Neuronal stem cell (in vitro differentiated cells): ENCODE results near the gene C10orf120.

ENCODE experiments used
- DNase-seq: peaks from one replicate; pipeline ENCODE4 v3.0.0-alpha.2; 2013; ENCODE audit warnings: low spot score
- H2AFZ ChIP-seq: one replicate; pipeline ENCODE4 v1.6.1; 2013; ENCODE audit warnings: mild to moderate bottlenecking, low read length, inconsistent platforms
- H2AK5ac ChIP-seq: 2 replicates; pipeline ENCODE4 v1.6.1; 2013; ENCODE audit warnings: low read depth, mild to moderate bottlenecking, inconsistent platforms, low read length, moderate library complexity, mixed read lengths
- H2BK120ac ChIP-seq: 2 replicates; pipeline ENCODE4 v1.6.1; 2013; ENCODE audit warnings: low read depth, mild to moderate bottlenecking, inconsistent platforms, low read length, moderate library complexity, mixed read lengths
- H2BK12ac ChIP-seq: one replicate; pipeline ENCODE4 v1.6.1; 2013; ENCODE audit warnings: low read length, inconsistent platforms
- H2BK15ac ChIP-seq: 2 replicates; pipeline ENCODE4 v1.6.1; 2013; ENCODE audit warnings: mild to moderate bottlenecking, low read length, inconsistent platforms, mixed read lengths
- H2BK5ac ChIP-seq: one replicate; pipeline ENCODE4 v1.6.1; 2013; ENCODE audit warnings: inconsistent platforms, mild to moderate bottlenecking, low read length, moderate library complexity
- H3K14ac ChIP-seq: one replicate; pipeline ENCODE4 v1.6.1; 2013; ENCODE audit warnings: low read length, inconsistent platforms
- H3K18ac ChIP-seq: 2 replicates; pipeline ENCODE4 v1.6.1; 2013; ENCODE audit warnings: low read length, inconsistent platforms
- H3K23ac ChIP-seq: 2 replicates; pipeline ENCODE4 v1.6.1; 2013; ENCODE audit warnings: low read depth, mild to moderate bottlenecking, mixed read lengths, low read length, inconsistent platforms; ENCODE audit not compliant: poor library complexity
- H3K27ac ChIP-seq: replicated peaks from 3 replicates; pipeline ENCODE4 v1.5.1; 2013; ENCODE audit warnings: low read length, inconsistent platforms
- H3K27me3 ChIP-seq, 3 experiments: 2 replicates each; pipeline ENCODE4 v1.6.1; 2013; ENCODE audit warnings: low read length in 3 of 3, mild to moderate bottlenecking in 2 of 3, inconsistent platforms in 1 of 3, low read depth in 1 of 3, mixed read lengths in 1 of 3, moderate library complexity in 1 of 3; ENCODE audit not compliant: control insufficient read depth in 3 of 3, insufficient read depth in 3 of 3
- H3K36me3 ChIP-seq, 2 donors: replicated peaks in 1 of 2; 2 replicates each; pipeline ENCODE4 v1.6.1; 2013; ENCODE audit warnings: low read length in 2 of 2; ENCODE audit not compliant: control insufficient read depth in 2 of 2, insufficient read depth in 2 of 2
- H3K4ac ChIP-seq: 2 replicates; pipeline ENCODE4 v1.6.1; 2013; ENCODE audit warnings: inconsistent platforms, mild to moderate bottlenecking, low read length, moderate library complexity
- H3K4me1 ChIP-seq, 2 donors: 1 replicate in 1 of 2; 2 replicates in 1 of 2; pipeline ENCODE4 v1.6.1; 2013; ENCODE audit warnings: low read length in 2 of 2, low read depth in 1 of 2; ENCODE audit not compliant: control insufficient read depth in 2 of 2, insufficient read depth in 1 of 2
- H3K4me2 ChIP-seq: one replicate; pipeline ENCODE4 v1.6.1; 2013; ENCODE audit warnings: mild to moderate bottlenecking, low read length, inconsistent platforms; ENCODE audit not compliant: insufficient read depth, poor library complexity, severe bottlenecking
- H3K4me3 ChIP-seq, 2 donors: 2 replicates each; pipeline ENCODE4 v1.5.1; 2013; ENCODE audit warnings: low read length in 2 of 2, mild to moderate bottlenecking in 2 of 2, inconsistent platforms in 1 of 2, moderate library complexity in 1 of 2
- H3K79me1 ChIP-seq: one replicate; pipeline ENCODE4 v1.6.1; 2013; ENCODE audit warnings: low read depth, mild to moderate bottlenecking, inconsistent platforms, low read length, moderate library complexity
- H3K9ac ChIP-seq: one replicate; pipeline ENCODE4 v1.6.1; 2013; ENCODE audit warnings: mild to moderate bottlenecking, low read depth, low read length, inconsistent platforms; ENCODE audit not compliant: poor library complexity
- H3K9me3 ChIP-seq, 2 donors: replicated peaks in 1 of 2; 2 replicates each; pipeline versions ENCODE3 to v1.6.1; 2013; ENCODE audit warnings: low read length in 2 of 2, mild to moderate bottlenecking in 2 of 2, inconsistent platforms in 1 of 2, low read depth in 1 of 2, mixed read lengths in 1 of 2, moderate library complexity in 1 of 2; ENCODE audit not compliant: control insufficient read depth in 2 of 2, insufficient read depth in 1 of 2
- H4K8ac ChIP-seq: one replicate; pipeline ENCODE4 v1.6.1; 2013; ENCODE audit warnings: low read depth, mild to moderate bottlenecking, inconsistent platforms, low read length, moderate library complexity
- H4K91ac ChIP-seq: one replicate; pipeline ENCODE4 v1.6.1; 2013; ENCODE audit warnings: low read length, low read depth, mild to moderate bottlenecking, inconsistent platforms; ENCODE audit not compliant: poor library complexity
- WGBS, 2 donors: extraction: QIAGEN DNeasy Blood & Tissue Kit; methylation state at CpG; one replicate each; pipeline ENCODE4 v1.1.7; 2013; ENCODE audit warnings: missing lambda C conversion rate in 2 of 2, mixed read lengths in 1 of 2; ENCODE audit not compliant: insufficient read length in 2 of 2, insufficient replicate concordance in 1 of 2; ENCODE audit errors: extremely low coverage in 2 of 2; 5-methylcytosine and 5-hydroxymethylcytosine counted together

Gene C10orf120

GRCh38 chr10:122671355-122671754, 28.3 kb downstream of the C10orf120 start:
- Histone ChIP-seq H2AFZ (no peak overlapping the region), H3K4me1 (no peaks in the 10 kb centered on the region), H3K18ac (no peak overlapping the region), H3K9me3 (peaks cover 0 to 2% of the 10 kb centered on the region in 2 donors), H4K8ac (no peak overlapping the region), H3K27ac (no peak overlapping the region), H2BK15ac (no peak overlapping the region), H2BK12ac (no peak overlapping the region), H4K91ac (no peak overlapping the region), H3K4me2 (no peak overlapping the region), H2AK5ac (no peak overlapping the region), H3K9ac (no peak overlapping the region), H2BK5ac (no peak overlapping the region), H3K27me3 (peaks cover 0 to 8% (median 0%) of the 10 kb centered on the region in 3 experiments), H3K4ac (no peak overlapping the region), H2BK120ac (no peak overlapping the region), H3K4me3 (no peak overlapping the region), H3K14ac (no peak overlapping the region), H3K79me1 (no peaks in the 10 kb centered on the region), H3K23ac (no peak overlapping the region), H3K36me3 (no peaks in the 10 kb centered on the region)
- no peak for DNase-seq
- no CpG with 5 or more reads among the region's 3 CpGs for WGBS, 2 donors

GRCh38 chr10:122669842-122670241, 29.8 kb downstream of the C10orf120 start:
- Histone ChIP-seq H3K4me1 (no peaks in the 10 kb centered on the region), H3K14ac (no peak overlapping the region), H3K4ac (no peak overlapping the region), H3K36me3 (no peaks in the 10 kb centered on the region), H2BK15ac (no peak overlapping the region), H3K23ac (peak overlapping the region; percentile 8), H4K91ac (no peak overlapping the region), H2AFZ (no peak overlapping the region), H3K4me2 (no peak overlapping the region), H2BK12ac (no peak overlapping the region), H3K27ac (no peak overlapping the region), H3K9me3 (peaks cover 0 to 2% of the 10 kb centered on the region in 2 donors), H2AK5ac (no peak overlapping the region), H3K27me3 (peaks cover 0 to 13% (median 0%) of the 10 kb centered on the region in 3 experiments), H4K8ac (no peak overlapping the region), H2BK120ac (no peak overlapping the region), H3K18ac (no peak overlapping the region), H2BK5ac (no peak overlapping the region), H3K4me3 (no peak overlapping the region), H3K79me1 (no peaks in the 10 kb centered on the region), H3K9ac (no peak overlapping the region)
- no peak for DNase-seq
- no CpG with 5 or more reads among the region's 2 CpGs for WGBS, 2 donors

- peaks cover 0 to 17% (median 0%) of the 10 kb centered on the region in 3 experiments for H3K27me3 ChIP-seq
- no peaks in the 10 kb centered on the region for H3K36me3 ChIP-seq
- no peak overlapping the region for H3K4ac ChIP-seq
- no peak overlapping the region for H3K4me2 ChIP-seq
- H3K9ac ChIP-seq: no peak overlapping the region
- no peak overlapping the region for H3K4me3 ChIP-seq
- H3K9me3 ChIP-seq: peaks cover 0 to 2% of the 10 kb centered on the region in 2 donors
- no CpG with 5 or more reads among the region's 2 CpGs for WGBS, 2 donors
- no peak overlapping the region for H2AFZ ChIP-seq
- H3K14ac ChIP-seq: no peak overlapping the region
- no peak overlapping the region for H3K27ac ChIP-seq
- no peaks in the 10 kb centered on the region for H3K4me1 ChIP-seq
- no peak overlapping the region for H2BK120ac ChIP-seq
- no peak overlapping the region for H4K8ac ChIP-seq
- H2BK12ac ChIP-seq: no peak overlapping the region
- H3K79me1 ChIP-seq: no peaks in the 10 kb centered on the region
- H3K18ac ChIP-seq: no peak overlapping the region
- H2AK5ac ChIP-seq: no peak overlapping the region
- H3K23ac ChIP-seq: no peak overlapping the region
- no peak for DNase-seq
- H2BK15ac ChIP-seq: no peak overlapping the region
- no peak overlapping the region for H2BK5ac ChIP-seq
- H4K91ac ChIP-seq: no peak overlapping the region
These were observed 30.6 kb downstream of the C10orf120 start for GRCh38 chr10:122669045-122669444.

- H3K27me3 ChIP-seq: peaks cover 0 to 17% (median 0%) of the 10 kb centered on the region in 3 experiments
- no CpG with 5 or more reads among the region's 4 CpGs for WGBS, 2 donors
- no peak overlapping the region for H3K4me3 ChIP-seq
These were observed 33.7 kb downstream of the C10orf120 start for GRCh38 chr10:122665946-122666345.

More at GRCh38 chr10:122665946-122666345, 33.7 kb downstream of the C10orf120 start:
- no peak overlapping the region for H3K4me2 ChIP-seq
- H3K4ac ChIP-seq: no peak overlapping the region
- no peak for DNase-seq
- no peak overlapping the region for H2BK5ac ChIP-seq
- no peak overlapping the region for H4K8ac ChIP-seq
- no peak overlapping the region for H3K27ac ChIP-seq
- H3K9ac ChIP-seq: no peak overlapping the region
- H2BK15ac ChIP-seq: no peak overlapping the region
- no peak overlapping the region for H3K23ac ChIP-seq
- H2AFZ ChIP-seq: no peak overlapping the region
- H3K18ac ChIP-seq: no peak overlapping the region
- peaks cover 0 to 2% of the 10 kb centered on the region in 2 donors for H3K9me3 ChIP-seq
- H2BK12ac ChIP-seq: no peak overlapping the region
- H3K14ac ChIP-seq: no peak overlapping the region
- H2BK120ac ChIP-seq: no peak overlapping the region
- no peaks in the 10 kb centered on the region for H3K36me3 ChIP-seq
- H3K4me1 ChIP-seq: no peaks in the 10 kb centered on the region
- no peak overlapping the region for H2AK5ac ChIP-seq
- no peaks in the 10 kb centered on the region for H3K79me1 ChIP-seq
- no peak overlapping the region for H4K91ac ChIP-seq
